COLO829 (cell line): ENCODE measurements around the gene FANK1.
"Not testable (repeated sequence)": the region's sequence is repeated elsewhere in the genome, so short reads cannot be mapped to it uniquely, and the experiment has no call there.

Source experiments
- DNase-seq: peaks from one replicate; pipeline ENCODE4 v3.0.0; 2012; ENCODE audit warnings: low spot score

Gene FANK1

DNA sequence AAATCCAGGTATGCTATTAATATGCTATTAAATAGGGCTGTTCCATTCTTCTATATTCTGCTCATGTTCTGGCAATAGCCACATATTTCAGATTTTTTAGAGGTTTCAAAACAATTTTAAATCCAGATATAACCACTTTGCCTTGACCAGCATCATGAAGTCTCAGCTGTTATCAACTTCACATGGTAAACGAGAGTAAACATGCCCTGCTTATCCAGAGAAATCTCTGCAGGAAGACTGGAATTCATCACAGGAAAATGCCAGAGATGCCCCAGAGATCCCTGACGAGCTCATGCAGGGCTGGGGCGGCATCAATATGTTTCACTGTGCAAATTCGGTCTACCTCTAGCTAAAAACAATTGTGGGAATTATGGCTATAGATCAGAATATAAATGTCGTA, 126.5 kb downstream of the FANK1 start:
- DNase-seq: no peak

DNA sequence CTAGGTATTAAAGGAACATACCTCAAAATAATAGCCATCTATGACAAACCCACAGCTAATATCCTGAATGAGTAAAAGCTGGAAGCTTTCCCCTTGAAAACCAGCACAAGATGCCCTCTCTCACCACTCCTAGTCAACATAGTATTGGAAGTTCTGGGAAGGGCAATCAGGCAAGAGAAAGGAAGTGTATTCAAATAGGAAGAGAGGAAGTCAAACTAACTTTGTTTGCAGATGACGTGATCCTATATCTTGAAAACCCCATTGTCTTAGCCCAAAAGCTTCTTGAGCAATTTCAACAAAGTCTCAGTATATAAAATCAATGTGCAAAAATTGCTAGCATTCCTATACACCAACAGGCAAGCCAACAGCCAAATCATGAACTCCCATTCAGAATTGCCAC, 131.3 kb downstream of the FANK1 start:
- no peak for DNase-seq

DNA sequence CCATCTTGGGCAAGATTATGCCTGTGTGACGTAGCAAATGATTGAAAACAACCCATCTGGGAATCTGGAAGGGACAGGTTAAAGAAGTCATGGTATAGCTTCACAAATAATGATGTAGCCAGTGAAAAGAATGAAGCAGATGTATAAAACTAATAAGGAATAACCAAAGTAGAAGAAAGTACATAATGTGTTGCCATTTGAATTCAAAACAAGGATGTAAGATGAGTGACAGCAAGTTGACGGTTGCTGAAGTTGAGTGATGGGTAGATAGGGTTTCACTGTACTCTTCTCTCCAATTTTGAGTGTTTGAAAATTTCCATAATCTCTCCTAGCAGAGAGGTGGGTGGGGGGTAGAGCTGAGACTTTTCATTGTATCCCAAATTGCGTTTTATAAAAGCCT, 133.6 kb downstream of the FANK1 start:
- no peak for DNase-seq

DNA sequence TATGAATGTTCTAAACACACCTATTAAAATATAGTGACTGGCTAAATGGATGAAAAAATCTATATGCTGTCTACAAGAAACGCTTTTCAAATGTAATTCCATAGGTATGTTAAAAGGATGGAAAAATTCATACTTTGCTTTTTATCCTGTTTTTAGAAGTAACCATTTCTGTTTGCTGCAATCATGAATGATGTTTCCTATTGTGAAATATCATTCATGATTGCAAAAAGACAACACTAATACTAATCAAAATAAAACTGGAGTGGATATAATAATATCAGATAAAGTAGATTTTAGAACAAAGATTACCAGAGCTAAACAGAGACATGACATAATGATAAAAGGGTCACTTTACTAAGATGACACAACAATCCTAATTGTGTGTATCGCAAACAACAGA, 138.2 kb downstream of the FANK1 start:
- no peak for DNase-seq

DNA sequence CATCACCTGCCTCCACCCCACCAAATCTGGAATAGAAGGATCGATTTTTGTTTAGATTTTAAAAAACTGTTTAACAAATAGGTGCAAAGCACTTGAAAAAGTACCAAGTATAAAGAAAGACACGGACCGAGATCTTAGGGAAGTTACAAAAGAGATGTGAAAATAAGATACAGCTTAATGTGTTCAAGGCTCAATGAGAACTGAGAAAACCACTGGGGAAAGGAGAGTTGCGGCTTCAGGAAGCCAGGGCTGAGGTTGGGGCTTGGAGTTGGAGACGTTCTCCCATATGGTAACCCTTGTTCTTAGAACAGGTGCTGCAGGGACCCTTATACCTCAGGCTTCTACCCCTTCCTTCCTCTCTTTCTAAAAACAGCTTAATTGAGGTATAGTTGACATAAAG, 140.2 kb downstream of the FANK1 start:
- no peak for DNase-seq

DNA sequence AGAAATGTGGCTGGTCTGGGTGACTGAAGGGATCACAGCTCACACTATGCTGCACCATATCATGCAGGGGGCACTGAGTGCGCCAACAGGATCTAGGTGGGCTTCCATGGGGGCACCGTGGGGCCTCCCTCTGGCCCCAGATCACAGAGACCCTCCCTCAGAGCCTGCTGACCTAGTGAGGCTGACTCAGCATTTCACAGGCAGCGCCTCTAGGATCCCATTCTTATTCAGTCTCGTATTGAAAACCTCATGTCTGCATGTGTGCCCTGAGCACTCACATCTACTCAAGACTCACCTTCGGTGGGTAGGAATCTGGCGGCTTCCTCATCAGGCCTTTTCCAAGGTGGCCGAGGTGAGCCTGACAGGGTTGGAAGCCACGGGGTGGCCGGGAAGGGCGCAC, 141.6 kb downstream of the FANK1 start:
- no peak for DNase-seq

DNA sequence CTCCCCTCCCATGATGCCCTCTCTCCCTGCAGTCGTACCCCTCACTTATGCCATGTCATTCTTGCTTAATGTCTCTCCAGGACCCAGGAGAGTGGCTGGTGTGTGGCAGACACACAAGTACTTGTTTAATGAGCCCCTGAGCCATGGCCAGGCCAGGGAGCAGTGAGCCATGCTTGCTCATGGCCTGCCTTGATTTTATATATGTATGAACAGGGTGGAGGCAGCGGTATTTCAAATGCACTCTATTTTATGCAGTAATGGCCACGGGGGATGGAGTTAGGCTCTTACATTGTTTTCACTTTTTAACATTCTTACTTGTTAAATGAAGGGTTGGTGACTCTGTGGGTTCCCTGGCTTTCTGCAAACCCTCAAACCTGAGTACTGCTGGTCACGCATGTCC, 144.8 kb downstream of the FANK1 start:
- DNase-seq: no peak

DNA sequence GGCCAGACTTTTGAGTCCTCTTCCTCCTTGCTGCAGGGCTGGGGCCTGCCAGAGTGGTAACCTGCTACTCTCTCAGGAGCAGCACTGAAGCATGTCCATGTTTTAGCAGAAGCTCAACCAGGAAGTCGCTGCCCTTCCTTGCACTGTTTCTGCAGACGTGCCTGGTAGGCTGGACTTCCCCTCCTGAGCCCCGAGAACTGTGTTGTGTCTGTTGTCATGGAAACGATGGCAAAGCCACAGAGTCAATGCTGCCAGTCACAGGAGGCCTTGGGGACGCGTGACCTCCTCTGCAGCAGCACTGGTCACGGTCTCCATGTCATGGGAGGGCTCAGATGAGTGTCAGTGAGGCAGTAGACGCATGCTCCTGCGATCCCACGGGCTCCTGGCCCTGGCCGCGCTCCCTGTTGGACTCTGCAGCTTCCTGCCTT, 145.5 kb downstream of the FANK1 start:
- DNase-seq: no peak

DNA sequence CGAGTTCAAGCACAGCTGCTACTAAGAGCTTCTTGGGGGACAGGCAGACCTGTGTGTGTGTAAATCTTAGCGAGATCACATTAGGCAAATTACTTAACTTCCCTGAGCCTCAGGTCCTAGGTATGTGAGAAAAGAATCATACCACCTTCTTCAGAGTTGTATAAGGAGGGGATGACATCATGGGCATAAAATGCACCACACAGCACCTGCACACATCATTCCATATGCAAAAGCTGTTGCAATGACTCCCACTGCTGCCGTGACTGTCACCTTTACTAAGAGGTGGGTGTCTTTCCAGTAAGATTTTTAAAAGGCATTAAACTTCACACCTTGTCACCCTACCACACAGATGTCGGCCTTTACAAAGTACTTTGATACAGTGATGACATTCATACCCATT, 146.0 kb downstream of the FANK1 start:
- DNase-seq: no peak

DNA sequence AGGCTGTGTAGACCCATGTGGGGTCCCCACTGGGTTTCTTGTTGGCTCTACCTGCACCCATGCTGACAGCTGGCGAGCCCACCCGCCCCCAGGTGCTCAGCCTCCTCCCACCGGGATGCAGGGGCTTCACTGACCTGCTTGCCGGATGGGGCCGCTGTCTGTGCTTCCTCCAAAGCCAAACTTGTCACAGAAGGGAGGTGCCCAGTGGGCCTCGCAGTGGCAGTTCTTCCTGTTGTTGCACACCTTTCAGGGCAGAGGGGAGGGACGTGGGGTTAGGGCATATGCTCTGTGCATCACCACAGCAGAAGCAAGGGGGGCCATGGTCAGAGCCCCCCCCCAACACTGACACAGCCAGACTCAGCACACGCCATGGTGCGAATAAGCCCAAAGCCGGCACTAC, 146.5 kb downstream of the FANK1 start:
- DNase-seq: no peak

DNA sequence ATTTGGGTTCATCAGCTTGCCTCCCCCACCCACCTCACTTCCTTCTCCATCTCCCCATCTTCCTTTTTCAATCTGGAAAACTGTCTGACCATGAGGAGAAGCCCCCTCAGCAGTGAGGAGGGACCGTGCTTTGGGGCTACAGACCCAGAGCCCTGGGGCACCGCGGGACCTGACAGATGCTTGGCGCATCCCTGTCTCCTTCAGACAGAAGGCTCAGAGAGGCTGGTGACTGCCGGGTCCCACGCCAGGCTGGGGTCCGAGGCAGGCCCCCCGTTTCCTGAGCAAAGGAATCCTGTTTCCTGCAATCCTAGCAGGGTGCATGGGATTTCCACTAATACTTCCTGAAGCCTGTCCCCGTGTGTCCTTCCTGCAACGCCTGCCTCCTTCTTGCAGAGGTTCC, 147.0 kb downstream of the FANK1 start:
- no peak for DNase-seq

DNA sequence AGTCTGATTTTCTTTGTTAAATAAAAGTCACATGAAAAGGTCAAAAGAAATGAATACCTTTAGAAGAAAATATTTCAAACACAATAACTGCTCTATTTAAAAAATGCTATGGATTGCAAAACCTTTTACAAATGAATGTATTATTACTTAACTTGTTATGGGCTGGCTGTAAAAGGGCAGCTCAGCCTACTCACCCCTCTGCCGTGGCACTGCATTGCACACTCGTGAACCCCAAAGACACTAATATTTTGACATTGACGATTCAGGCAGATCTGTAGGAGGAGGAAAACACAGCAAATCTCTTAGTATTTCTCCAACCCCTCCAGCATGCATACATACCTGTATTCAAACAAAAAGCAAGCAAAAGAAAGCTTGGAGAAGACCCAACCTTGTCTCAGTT, 149.5 kb downstream of the FANK1 start:
- DNase-seq: no peak

DNA sequence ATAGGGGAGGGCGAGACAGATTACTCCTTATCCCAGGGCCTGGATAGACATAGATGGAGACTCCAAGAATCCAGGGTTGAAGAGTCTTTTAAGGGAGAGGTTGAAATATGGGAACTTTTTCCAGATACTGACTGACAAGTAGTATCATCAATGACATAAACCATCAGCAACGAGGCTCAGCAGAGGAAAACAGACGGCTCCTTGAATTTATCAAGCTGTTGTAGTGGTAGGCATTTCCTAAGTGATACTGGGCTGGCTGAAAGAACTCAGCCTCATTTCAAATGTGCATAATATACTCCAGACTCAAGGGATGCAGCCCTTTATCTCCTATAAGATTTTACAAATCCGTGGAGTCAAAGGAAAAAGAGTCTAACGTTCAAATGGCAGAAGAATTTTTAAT, 150.5 kb downstream of the FANK1 start:
- DNase-seq: no peak

DNA sequence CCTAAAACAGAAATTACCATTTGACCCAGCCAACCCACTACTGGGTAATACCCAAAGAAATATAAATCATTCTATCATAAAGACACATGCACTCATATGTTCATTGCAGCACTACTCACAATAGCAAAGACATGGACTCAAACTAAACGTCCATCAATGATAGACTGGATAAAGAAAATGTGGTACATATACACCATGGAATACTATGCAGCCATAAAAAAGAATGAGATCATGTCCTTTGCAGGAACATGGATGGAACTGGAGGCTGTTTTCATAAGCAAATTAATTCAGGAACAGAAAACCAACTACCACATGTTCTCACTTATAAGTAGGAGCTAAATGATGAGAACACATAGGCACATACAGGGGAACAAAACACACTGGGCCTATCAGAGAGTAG, 151.4 kb downstream of the FANK1 start:
- DNase-seq: not testable (repeated sequence)

DNA sequence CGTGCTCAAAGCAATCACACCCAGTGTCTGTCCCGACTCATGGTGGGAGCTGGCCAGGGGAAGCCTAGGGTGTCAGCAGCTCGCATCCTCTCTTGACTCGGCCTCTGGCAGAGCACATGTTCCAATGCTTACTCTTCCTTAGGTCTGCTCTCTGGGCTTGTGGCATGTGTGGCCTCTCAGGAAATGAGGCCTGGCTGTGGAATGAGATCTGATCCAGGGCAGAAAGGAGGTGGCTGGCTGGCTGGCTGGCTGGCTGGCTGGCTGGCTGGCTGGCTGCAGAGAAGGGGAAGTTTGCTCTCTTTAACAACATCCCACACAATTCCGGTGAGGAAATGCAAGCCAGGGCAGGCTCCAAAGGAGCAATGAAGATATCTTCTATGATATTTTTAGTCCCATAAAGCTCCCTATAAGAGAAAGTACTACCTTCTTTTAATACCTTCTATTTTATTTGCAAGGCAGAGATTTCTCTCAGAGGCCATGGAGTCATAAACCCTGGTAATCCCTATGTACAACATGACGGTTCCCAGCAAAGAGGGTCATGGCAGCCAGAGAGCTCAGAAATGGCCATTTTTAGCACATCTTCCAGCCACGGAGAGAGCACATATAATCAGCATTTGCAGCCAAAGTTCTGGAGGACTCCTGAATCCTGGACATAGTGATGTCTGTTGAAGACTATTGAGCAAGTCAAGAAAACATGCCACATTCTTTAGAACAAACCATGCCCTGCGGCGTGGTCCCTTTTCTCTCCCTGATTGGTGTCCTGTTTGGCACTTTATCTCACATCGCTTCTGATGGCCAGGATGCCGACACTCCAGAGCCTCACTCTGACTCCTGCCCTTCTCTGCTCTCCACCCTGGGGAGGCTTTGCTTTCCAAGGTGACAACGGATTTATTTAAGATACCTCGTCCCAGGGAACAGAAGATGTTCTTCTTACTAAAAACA, 153.7 kb downstream of the FANK1 start:
- no peak for DNase-seq

DNA sequence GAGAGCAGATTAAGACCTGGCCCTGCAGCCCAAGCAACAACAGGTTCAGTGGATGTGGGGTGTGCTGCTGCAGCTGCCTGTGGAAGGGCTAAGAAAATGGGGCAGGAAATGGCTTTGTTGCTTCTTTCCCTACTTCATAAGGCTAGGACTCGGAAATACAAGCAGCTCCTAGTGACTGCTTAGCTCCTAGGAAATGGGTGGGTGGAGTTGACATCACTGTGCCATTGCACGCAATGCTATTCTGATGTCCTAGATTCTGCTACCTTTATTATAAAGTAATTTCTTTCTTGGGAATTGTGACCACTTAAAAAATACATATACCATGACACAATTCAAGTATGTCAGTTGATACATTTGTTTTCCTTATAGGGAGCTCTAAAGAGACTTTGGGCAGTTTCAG, 155.8 kb downstream of the FANK1 start:
- DNase-seq: no peak

DNA sequence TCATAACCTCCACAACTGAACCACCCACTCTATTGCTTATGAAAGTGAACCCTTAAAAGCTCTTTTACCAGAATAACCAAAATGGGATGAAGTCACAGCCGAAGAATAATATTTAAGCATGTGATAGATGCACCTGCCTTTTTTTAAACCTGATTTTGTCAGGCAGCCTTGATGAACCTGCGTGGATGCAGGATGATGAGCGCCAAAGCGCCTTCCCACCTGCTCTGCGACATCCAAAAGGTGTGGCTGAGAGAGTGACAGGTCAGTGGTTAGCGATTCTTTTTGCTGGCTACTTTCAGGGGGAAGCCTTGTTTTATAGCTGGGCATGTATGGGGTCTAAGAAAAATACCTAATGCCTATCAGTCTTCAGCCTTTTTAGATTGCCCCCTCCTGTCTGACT, 157.8 kb downstream of the FANK1 start:
- no peak for DNase-seq

DNA sequence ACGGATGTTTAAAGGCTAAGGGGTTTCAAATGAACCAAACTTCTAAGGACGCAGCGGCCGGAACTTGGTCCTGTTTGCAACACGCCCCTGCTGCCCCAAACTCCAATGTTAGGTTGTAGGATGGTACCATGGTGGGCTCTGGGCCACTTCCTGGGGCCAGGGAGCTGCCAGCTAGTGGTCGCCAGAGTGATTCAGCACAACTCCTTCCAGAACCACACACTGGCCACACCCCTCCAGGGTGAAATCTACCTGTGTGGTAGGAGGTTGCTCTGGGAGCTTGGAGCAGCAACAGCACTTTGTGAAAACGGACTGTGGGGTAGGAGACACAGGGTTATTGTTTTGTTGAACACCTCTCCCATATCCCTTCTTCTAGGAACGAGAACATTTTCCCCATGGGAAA, 161.1 kb downstream of the FANK1 start:
- no peak for DNase-seq

DNA sequence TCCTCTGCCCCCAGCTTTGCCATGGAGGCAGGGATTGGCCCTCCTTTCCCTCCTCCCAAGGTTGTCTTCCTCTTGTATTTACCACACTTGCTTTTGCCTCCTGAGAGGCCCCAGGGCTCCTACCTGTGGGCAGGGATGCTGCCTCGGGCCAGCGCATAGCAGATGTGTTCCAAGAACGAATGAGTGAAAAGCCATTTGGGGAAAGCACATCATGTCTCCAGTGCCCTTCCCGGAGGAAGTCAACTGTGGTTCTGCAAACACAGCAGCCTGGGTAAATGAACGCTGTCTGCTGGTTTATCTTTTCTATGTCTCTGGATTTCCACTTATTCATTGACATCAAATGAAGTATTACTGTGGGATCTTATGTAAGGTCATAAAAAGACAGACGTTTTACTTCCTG, 161.7 kb downstream of the FANK1 start:
- DNase-seq: no peak

DNA sequence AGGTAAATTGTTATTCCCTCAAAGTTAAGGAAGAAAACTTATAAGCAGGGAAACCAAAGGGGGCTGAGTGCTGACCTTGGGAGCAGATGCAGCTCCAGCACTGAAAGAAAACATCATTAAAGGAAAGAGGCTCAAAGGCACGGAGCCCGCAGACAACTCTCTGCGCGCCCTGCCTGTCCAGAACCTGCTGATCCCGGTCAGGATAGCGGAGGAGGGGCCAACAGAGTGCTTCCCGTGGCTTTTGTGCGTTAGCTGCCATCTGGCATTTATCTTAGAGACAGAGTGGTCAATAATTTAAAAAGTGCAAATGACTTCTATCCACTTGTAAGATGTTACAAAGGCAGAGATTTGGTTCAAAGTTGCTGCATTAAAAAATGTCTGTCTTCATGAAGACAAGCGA, 162.1 kb downstream of the FANK1 start:
- DNase-seq: no peak
